Skin of body (tissue), 2 donors: ENCODE measurements around the gene GNAS. TPM values are rescaled to one million over a fixed set of nuclear protein-coding genes. Genes with fewer than 3 reads are reported as not detected.

Source experiments
- DNase-seq: peaks from one replicate; lab custom pipeline; 2025; lab: John Stamatoyannopoulos, UW
- total RNA-seq: library from RNA; depleted of rRNA; stranded (reverse); fragments of >200 nt; gene quantifications from one replicate; pipeline ENCODE4 v1.2.3, GENCODE V29; 2014

Gene GNAS
- total RNA-seq, 1 donor from 2014 or later = 604 TPM

DNA sequence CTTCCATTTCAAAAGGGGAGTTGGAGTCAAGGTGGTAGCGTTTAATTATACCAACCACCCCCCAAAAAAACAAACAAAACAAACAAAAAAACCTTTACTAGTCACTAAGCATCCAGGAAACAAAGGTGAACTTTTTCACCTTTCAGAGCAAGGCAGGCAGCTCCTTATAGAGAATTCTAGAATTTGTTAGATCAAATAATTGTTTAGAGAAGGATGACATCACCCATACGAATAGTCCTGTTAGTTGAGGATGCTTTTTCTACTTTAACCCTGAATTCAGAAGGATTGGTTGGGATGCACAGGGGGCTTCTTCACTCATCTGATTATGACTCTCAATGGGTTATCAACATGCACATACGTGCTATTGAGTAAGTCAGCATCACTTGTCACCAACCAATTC is 44.3 kb downstream of the GNAS start:
- no peak for DNase-seq

DNA sequence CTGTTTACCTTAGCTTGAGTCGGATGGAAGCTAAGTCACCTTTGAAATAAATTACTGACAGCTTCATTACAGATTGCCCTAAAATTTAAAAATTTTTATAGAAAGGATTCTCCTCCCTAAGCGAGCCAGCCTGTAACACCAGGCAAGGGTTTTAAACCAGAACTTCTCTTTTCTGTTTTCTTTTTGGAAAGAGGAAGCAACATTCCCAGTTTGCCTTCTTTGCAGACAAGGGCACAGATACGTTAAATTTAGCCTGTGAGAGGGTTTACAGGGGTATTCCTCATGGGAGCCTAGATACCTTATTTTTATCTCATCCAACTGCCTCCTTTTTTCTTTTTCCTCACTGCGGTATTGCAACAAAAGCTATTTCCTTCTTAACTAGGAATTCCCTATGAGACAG is 45.0 kb downstream of the GNAS start:
- no peak for DNase-seq

DNA sequence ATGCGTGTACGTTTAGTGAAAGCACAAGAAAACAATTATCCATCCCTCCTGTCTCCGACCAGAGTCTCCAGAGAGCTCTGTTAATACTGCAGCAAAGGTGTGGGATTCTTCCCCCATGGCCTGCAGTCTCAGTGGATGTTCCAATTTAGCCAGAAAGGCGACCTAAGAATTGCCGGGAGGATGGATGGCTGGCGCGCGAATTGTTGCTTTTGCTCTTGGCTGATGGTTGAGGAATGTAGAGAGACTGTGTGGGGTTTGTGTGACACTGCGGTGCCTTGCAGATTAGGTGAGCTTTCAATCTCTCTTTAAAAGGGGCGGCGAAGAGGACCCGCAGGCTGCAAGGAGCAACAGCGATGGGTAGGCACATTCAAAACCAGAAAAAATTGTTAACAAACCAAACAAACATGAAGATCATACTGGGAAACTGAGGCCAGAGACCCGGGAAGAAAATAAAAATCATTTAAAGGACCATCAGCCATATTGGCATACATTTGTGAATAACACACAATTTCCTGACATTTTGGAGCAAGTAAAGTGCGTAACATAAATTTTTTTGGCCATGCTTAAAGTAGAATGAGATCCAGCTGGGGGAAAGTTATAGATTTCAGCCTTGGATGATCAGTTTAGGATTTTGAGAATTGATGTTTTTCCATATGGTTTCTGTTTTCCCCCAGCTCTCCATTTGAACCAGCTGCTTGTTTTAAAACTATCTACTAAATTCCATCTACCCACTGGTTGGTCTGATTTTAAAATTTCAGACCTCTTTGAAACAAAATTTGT is 46.3 kb downstream of the GNAS start:
- peak; percentile 69 for DNase-seq

DNA sequence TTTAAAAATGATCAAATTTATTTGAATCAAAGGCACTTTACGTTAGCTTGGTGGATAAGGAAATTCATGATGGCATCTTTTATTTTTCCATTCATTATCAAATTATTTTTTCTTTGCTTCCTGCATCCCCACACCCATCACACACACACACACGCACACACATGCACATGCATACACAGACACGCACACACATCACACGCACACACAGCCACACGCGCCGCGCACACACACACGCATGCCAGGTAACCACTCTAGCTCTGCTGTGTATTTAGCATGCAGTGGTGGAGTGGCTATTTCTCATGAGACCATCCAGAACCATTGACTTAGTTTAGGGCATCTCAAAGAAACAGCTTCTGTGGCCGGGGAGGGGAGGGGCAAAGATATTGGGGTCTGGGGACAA is 47.0 kb downstream of the GNAS start:
- DNase-seq = no peak

DNA sequence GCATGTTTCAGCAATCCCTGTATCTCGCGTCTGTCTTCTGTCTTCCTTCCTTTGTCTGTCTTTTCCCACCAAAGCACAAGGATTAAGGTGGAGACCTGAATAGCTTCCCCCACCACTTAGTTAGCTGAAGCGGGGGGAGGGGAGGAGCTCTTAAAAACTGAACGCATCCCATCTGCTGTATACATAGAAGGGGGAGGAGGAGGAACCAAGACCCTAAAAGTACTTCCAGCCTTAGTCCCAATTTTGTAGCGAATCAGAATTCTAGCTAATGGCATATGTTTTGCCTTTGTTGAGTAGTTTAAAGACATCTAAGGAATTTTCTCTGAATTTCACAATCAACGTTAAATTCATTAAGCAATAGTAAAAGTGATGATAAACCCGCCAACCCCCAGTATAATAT is 47.9 kb downstream of the GNAS start:
- DNase-seq = no peak

DNA sequence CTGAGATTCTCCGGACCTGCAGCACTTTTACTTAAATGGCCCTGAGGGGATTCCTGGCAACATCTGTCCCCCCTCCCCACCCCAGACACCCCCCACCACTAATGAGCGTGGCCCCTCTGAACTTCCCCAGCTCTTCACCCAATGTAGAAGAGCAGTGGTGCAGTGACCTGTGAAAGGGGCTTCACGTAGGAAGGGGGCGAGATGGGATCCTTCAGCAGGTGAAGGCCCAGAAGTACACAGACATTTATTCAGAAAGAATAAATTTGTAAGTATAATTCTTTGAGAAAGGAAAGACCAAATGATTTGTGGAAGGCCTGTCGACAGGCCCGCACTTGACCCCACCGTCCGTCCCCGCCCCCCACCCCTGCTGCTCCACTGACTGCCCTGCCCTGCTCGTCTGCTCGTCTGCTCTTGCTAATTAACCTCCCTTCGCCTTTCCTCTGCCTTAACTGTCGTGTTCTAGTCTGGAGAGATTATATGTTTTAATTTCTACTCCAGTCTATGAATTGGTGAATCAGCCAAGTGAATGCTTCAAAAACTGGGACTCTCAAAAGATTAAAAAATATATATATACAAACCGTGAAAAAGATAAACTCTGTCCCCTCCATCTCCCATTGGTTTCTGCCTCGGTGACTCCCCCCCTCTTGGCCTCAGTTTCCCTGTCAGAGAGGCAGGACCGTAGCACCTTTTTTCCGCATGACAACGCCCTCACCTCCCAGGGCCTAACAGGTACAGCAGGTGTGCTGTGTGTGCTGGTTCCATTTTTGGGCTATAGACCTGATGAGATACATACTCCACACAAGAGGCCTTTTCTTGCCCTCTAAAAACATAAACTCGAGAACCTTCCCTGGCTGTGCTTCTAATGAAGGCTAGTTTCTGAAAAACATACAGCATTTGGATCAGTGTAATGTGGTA is 49.2 kb downstream of the GNAS start:
- DNase-seq = no peak

DNA sequence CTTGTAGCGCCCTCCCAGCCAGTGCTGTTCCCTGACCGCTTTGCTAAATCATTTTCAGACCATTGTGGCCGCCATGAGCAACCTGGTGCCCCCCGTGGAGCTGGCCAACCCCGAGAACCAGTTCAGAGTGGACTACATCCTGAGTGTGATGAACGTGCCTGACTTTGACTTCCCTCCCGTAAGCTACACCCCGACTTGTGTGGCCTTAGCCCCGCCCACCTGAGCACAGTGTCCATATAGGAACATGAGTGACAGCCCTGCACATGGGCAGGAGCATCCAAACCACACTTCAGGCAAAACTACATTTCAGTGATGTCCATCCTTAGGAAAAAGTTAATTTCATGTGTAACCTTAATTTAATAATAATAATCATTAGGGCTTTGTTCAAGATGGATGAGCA is 51.1 kb downstream of the GNAS start:
- no peak for DNase-seq

DNA sequence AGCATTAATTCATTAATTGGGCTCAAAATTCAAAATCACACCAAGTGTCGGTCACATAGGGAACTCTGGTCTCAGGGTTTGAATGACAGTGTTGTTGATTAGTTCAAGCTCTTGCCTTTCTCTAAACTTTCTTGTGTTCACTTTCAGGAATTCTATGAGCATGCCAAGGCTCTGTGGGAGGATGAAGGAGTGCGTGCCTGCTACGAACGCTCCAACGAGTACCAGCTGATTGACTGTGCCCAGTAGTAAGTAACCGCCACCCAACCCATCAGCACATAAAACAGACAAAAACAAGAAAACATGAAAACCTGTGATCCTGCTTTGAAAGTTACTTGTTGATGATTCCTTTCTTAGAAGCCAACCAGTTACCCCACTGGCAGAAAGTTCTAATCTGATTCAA is 52.7 kb downstream of the GNAS start:
- no peak for DNase-seq

DNA sequence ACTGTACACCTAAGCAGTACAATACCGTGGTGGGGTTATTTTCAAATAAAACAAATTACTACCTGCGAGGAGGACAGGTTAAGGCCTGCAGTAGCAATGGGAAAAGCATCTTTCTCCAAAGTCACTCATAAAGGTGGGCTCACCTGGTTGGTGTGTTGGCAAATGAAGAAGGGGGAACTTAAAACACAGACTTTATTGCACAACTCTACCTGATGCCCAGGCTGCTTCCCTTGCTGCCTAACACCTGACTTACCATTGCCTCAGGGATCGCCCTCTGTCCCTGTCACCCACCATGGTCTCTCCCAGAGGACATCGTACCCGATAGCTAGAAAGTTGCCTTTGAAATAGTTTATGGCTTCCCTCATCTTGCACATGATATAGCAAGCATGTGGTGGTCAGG is 53.6 kb downstream of the GNAS start:
- DNase-seq = no peak

DNA sequence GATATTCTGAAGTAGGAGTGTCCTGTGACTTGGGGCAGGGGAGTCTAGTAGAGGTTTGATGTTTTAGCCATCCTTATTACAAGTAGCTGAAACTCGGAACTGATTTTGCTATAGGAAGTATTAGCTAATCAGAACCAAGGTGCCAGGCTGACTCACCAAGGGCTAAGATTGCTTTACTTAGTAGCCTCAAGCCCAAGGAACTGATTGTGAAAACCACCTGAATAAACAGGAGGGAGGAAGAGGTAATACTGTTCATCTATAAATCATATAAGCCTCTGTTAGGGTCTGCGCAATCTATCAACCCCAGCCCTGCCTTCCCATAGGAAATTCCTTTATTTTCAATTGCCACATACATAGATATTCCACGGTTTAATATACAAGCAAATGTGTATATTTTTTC is 54.4 kb downstream of the GNAS start:
- no peak for DNase-seq

DNA sequence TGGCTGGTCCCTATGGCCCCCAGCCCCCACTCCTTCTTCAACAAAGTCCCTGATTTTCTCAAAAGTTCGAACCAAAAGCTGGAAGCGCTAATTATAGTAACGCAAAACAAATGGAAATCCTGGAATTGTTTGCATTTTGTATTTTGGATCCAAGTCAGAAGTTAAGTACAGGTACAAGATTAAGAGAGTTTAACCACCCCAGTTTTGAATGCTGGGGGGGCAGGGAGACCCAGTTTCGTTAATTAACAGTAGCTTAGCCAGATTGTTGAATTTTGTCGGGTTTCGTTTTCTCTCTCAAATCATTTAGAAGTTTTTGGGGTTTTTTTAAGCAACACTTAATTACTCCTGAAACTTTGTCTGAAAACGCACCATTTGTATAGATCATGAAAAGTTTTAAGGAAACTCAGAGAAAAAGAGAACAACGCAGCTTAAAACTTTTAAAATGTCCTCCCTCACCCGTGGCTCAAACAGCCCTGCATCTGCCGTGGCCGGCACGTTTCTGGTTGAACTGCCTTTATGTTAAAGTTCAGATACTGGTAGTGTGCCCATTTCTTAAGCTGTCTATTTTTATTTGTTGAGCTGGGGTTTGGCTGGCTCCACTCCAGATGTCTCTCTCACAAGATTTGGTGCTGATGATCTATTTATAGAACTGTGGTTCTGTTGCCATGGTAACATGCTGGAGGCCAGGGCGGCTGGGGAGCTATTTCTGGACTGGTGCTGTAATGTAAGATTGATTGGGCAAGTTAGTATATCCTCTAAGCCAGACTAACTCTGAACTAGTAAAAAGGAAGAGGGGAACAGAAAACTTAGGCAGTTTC is 55.0 kb downstream of the GNAS start:
- DNase-seq = peak; percentile 99

DNA sequence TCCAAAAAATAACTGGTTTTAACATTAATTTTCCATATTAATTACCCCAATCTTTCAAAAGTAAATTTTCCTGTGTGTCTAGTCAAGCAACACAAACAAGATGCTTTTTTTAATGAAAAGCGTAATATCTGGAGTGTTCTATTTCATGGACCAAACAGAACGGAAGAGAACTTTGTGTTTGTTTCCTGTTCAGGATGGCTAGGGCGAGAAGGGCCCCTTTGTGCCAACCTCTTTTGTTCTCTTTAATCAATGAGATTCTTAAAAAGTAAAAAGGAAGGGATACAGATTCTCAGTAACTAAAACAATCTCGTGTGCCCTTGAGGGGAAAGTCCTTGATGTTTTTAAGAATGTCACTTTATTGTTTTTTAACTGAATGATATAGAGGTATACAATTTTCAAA is 55.7 kb downstream of the GNAS start:
- no peak for DNase-seq

DNA sequence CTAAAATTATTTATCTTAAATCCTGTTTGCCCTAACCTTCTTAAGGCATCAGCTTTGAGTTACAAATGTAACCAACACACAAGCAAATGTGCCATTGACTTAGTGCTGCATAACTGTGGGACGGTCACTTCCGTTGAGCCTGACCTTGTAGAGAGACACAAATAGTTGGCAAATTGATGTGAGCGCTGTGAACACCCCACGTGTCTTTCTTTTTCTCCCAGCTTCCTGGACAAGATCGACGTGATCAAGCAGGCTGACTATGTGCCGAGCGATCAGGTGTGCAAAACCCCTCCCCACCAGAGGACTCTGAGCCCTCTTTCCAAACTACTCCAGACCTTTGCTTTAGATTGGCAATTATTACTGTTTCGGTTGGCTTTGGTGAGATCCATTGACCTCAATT is 56.4 kb downstream of the GNAS start:
- DNase-seq = no peak

DNA sequence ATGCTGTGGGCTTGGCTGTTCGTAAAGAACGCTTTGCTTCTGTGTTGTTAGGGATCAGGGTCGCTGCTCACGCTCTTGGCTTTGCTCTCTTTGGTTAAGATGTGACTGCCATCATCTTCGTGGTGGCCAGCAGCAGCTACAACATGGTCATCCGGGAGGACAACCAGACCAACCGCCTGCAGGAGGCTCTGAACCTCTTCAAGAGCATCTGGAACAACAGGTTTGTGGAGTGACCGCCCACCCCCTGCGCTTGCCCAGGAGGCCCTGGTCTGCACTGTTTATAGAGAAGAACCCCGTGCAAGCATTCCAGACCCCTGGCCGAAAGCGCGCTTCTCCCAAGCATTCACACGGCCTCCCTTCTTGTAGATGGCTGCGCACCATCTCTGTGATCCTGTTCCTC is 57.1 kb downstream of the GNAS start:
- no peak for DNase-seq

DNA sequence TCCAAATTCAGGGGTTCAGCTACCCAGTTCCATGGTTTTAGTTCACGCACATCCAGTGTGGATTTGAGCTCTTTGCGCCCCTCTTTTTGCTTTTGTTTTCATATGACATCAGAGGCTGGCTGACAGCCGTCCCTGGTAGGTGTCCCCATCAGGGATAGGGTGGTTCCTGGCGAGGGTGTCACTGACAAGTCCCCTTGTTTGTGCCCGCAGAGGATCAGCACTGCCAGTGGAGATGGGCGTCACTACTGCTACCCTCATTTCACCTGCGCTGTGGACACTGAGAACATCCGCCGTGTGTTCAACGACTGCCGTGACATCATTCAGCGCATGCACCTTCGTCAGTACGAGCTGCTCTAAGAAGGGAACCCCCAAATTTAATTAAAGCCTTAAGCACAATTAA is 58.0 kb downstream of the GNAS start:
- no peak for DNase-seq

DNA sequence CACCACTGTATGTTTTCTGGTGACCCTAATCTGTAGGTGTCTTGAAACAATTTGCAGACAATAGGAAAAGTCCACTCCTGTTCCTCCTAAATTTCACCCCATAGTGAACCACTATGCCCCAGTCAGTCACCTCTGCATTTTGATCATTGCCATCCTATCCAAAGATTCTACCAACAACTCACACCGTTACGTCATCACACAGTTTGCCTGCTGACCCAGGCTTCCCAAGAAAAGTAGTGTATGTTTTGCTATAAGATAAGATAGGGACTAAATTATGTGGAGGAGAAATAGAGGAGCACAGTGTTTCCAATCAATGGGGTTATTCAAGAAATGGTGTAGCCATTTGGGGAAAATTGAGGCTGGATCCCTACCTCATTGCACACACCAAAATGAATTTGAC is 58.8 kb downstream of the GNAS start:
- DNase-seq = no peak

DNA sequence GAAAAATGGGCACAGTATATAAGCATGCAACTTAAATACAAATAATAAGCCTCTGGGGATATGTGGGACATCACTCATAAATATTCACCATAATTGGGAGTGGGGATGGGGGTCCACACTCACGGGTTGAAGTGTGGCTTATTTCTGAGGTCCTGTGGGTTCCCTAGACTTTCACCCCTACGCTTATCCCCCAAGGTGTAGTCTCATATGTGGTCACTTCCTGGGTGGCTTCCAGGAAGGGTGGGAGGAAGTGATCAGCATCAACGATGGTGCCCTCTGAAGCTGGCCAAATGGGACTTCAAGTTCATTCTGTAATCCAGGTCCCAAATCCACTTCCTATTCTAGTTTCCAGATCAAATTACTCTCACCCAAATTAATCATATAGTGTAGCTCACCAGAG is 59.5 kb downstream of the GNAS start:
- DNase-seq = no peak

DNA sequence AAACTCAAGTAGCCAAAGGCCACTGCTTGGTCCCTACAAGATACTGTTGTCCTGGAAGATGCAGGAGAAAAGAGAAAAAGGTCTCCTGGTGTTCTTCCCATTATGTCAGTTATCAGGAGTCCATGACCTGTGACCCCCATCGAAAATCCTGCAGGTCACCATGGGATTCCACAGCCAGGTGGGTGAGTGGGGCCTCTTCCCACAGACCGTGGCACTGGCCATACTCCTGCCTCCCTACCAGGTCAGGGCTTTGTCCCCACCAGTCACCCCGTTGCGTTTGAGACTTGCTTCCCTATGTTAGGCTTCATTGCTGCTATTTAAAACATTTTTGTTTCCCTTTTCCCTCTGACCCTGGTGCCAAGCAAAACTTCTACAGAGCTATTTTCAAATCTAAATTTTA is 60.6 kb downstream of the GNAS start:
- DNase-seq = no peak

DNA sequence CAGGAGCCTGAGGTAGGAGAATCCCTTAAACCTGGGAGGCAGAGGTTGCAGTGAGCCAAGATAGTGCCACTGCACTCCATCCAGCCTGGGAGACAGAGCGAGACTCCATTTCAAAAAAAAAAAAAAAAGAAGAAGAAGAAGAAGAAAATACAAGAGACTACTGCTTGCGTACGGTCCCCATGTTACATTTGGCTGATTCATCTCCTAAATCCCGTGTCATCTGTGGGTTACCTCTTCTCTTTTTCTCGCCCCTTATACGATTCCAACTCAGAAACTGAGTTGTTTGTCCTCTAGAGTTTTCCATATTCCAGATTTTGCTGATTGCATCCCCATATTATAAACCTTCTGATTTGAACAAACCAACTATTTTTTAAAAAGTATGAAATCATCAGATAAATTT is 66.1 kb downstream of the GNAS start:
- DNase-seq = no peak

DNA sequence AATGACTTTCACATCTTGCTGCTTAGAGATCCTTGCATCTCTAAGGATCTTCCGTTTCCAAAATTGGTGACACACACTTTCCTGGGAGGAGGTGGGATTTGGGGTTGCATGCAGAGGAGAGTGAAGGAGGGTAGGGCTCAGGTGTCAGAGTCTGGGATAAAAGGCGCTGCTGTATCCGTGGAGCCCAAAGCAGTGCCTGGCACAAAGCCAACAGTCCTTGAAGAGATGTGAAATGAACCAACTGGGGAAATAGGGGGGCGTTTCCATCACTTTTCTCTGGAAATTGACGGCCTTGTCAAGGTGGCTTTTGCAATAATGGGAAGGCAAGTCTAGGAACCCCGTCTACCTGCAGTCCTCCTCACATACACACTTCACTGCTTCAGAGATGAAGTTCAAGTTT is 69.0 kb downstream of the GNAS start:
- DNase-seq = no peak

DNA sequence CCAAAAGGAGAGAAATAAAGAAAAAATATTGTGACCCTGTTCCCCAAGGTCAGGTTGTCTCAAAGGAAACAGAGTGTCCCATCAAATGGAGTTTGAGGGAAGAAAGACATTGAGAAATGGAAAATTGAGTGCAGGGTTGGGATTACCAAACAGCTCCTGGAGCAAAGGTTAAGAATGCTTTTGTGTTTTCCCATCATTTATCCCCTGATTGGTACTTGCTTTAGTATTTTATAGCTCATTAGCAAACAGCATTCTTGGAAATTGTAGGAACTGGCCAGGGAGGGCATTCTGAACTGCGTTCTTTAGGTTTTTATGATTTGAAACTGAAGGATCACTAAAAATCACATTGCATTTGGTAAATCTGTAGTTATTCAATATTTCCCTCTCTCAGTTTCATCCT is 69.5 kb downstream of the GNAS start:
- DNase-seq = no peak

DNA sequence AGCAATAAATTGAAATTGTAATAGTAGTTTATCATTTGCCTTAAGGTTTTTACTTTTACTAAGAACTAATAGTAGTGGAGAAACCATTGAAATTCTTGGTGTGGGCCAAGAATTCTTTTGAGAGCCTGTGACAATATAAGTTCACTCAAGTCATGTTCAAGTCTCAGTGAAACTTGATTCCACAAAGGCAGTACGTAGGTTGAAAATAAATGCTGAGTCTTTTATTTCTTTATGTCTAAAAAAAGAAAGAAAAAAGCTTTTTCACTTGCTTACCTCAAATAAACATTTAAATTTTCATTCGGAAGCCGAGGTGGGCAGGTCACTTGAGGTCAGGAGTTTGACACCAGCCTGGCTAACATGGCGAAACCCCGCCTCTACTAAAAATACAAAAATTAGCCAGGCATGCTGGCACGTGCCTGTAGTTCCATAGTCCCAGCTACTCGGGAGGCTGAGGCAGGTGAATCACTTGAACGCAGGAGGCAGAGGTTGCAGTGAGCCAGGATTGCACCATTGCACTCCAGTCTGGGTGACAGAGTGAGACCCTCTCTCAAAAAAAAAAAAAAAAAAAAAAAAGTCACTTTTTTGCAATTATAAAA is 70.7 kb downstream of the GNAS start:
- no peak for DNase-seq
